K562 (cell line): ENCODE results near the gene ADGRB3. TPM values are rescaled to one million over a fixed set of nuclear protein-coding genes. Genes with fewer than 3 reads are reported as not detected.

Source experiments
- ATAC-seq: fragments of 200-7000 bp; cut with Tn5 transposase; 3 replicates; pipeline ENCODE4 v1.9.1; 2020; ENCODE audit warnings: moderate library complexity
- BruUV-seq: library from RNA; stranded (reverse); fragments of 400-500 nt; replicated peaks from 2 replicates; lab custom pipeline; 2021; lab: Mats Ljungman, UMichigan
- CTCF ChIA-PET: fragments of 300-600 bp; formaldehyde crosslinking; extraction: SDS; loops from one replicate; lab custom pipeline; 2021; ENCODE audit warnings: low intra/inter-chr PET ratio; lab: Yijun Ruan, JAX
- POLR2A ChIA-PET: fragments of 300-600, 350-650 bp; sonication (Branson Sonifier 250); formaldehyde crosslinking; extraction: SDS; loops from one replicate; lab custom pipeline; 2021; ENCODE audit warnings: antibody characterized with exemption, inconsistent platforms; lab: Yijun Ruan, JAX
- DNase-seq, 4 experiments: peaks; one replicate each; pipeline versions ENCODE4 v3.0.0 to v3.0.0-alpha.2; 2011 to 2018; ENCODE audit warnings: low spot score in 3 of 4, mixed read lengths in 3 of 4; ENCODE audit errors: extremely low read depth in 1 of 4
- FAIRE-seq: peaks from 2 replicates; lab custom pipeline; 2011; peaks lifted over from hg19 to GRCh38; lab: Jason Lieb, UNC
- H2AFZ ChIP-seq: 2 replicates; pipeline ENCODE4 v1.6.0; 2011; ENCODE audit warnings: low read depth, low read length, control low read depth, inconsistent platforms
- H3K27ac ChIP-seq: fragments of 200-600 bp; 3 replicates; pipeline ENCODE4 v1.8.0; 2011; ENCODE audit warnings: low read depth, mild to moderate bottlenecking, control low read depth, inconsistent platforms, low read length, moderate library complexity, mixed read lengths; ENCODE audit errors: extremely low read depth
- H3K27me3 ChIP-seq, 2 experiments: fragments of 300-600 bp in 1 of 2; 2 replicates in 1 of 2; 3 replicates in 1 of 2; pipeline versions ENCODE4 v1.6.0 to v1.8.0; 2011; ENCODE audit warnings: inconsistent platforms in 2 of 2, low read length in 2 of 2, mild to moderate bottlenecking in 1 of 2, mixed read lengths in 1 of 2, moderate library complexity in 1 of 2; ENCODE audit not compliant: control insufficient read depth in 2 of 2, insufficient read depth in 2 of 2
- H3K36me3 ChIP-seq: fragments of 300-600 bp; 3 replicates; pipeline ENCODE4 v1.8.0; 2011; ENCODE audit warnings: mild to moderate bottlenecking, low read length, inconsistent platforms; ENCODE audit not compliant: control insufficient read depth, insufficient read depth
- H3K4me1 ChIP-seq, 2 experiments: fragments of 200-600 bp in 1 of 2; replicated peaks in 1 of 2; 2 replicates in 1 of 2; 3 replicates in 1 of 2; pipeline versions ENCODE4 v1.5.1 to v1.8.0; 2011; ENCODE audit warnings: inconsistent platforms in 2 of 2, low read length in 2 of 2, mild to moderate bottlenecking in 1 of 2, mixed read lengths in 1 of 2, moderate library complexity in 1 of 2; ENCODE audit not compliant: control insufficient read depth in 2 of 2, insufficient read depth in 2 of 2
- H3K4me2 ChIP-seq: 2 replicates; pipeline ENCODE4 v1.6.1; 2011; ENCODE audit warnings: low read length, control low read depth, inconsistent platforms, mixed read lengths; ENCODE audit not compliant: insufficient read depth
- H3K4me3 ChIP-seq: fragments of 200-600 bp; sonication (generic), shearing (Covaris generic); 2 replicates; pipeline ENCODE4 v1.5.1; 2016; ENCODE audit warnings: control low read depth, inconsistent platforms
- H3K79me2 ChIP-seq: fragments of 200-600 bp; 3 replicates; pipeline ENCODE4 v1.8.0; 2011; ENCODE audit warnings: low read length, inconsistent platforms; ENCODE audit not compliant: control insufficient read depth, insufficient read depth
- H3K9ac ChIP-seq, 2 experiments: 2 replicates each; pipeline versions ENCODE4 v1.6.0 to v1.6.1; 2011; ENCODE audit warnings: low read depth in 2 of 2, low read length in 2 of 2, control low read depth in 1 of 2, inconsistent platforms in 1 of 2, mild to moderate bottlenecking in 1 of 2, mixed read lengths in 1 of 2; ENCODE audit not compliant: insufficient read depth in 1 of 2
- H3K9me1 ChIP-seq: one replicate; pipeline ENCODE4 v1.6.0; 2011; ENCODE audit warnings: inconsistent platforms, mild to moderate bottlenecking, low read length, moderate library complexity; ENCODE audit not compliant: control insufficient read depth, insufficient read depth
- H3K9me3 ChIP-seq: replicated peaks from 2 replicates; pipeline ENCODE4 v1.5.1; 2011; ENCODE audit warnings: low read depth, low read length, inconsistent platforms; ENCODE audit not compliant: control insufficient read depth, insufficient read depth
- H4K20me1 ChIP-seq: replicated peaks from 2 replicates; pipeline ENCODE4 v1.6.1; 2011; ENCODE audit warnings: low read length, inconsistent platforms, mixed read lengths; ENCODE audit not compliant: control insufficient read depth, insufficient read depth
- CEBPB ChIP-seq: fragments of 450-650 bp; IDR thresholded peaks from 2 replicates; pipeline ENCODE4 v1.6.1; 2016; ENCODE audit warnings: missing genetic modification characterization, missing compliant biosample characterization
- CEBPG ChIP-seq, 3 experiments: fragments of 200-800 bp in 1 of 3; sonication (Bioruptor generic) in 1 of 3; sonication (generic) in 1 of 3; formaldehyde crosslinking in 1 of 3; IDR thresholded peaks in 2 of 3; conservative IDR thresholded peaks in 1 of 3; 2 replicates each; pipeline versions ENCODE4 v1.6.1 to v1.8.0; 2016 to 2022; ENCODE audit warnings: missing compliant biosample characterization in 2 of 3, missing genetic modification characterization in 2 of 3, mild to moderate bottlenecking in 1 of 3, missing genetic modification reagents in 1 of 3
- CREBBP ChIP-seq: IDR thresholded peaks from one replicate; pipeline ENCODE4 v1.6.1; 2012; ENCODE audit warnings: low read depth, mild to moderate bottlenecking, control low read depth, inconsistent platforms, low read length
- NCOA4 ChIP-seq: fragments of 450-650 bp; IDR thresholded peaks from 2 replicates; pipeline ENCODE4 v1.6.1; 2018; ENCODE audit warnings: mild to moderate bottlenecking; ENCODE audit not compliant: partially characterized antibody
- ZFP1 ChIP-seq: fragments of 450-650 bp; formaldehyde crosslinking; IDR thresholded peaks from 2 replicates; pipeline ENCODE4 v1.4.0; 2020; ENCODE audit warnings: mild to moderate bottlenecking, mixed read lengths
- ZNF316 ChIP-seq: fragments of 450-650 bp; IDR thresholded peaks from 2 replicates; pipeline ENCODE4 v1.6.1; 2016
- WGBS: fragments of 100-300 bp; shearing (Covaris generic); methylation state at CpG from one replicate; pipeline ENCODE4 v1.1.6; 2016; ENCODE audit warnings: low coverage, mixed read lengths; ENCODE audit not compliant: insufficient coverage; ENCODE audit errors: missing lambda C conversion rate; 5-methylcytosine and 5-hydroxymethylcytosine counted together
- in situ Hi-C: fragments of 300-500 bp; cut with MboI; formaldehyde crosslinking; loops from 4 replicates; pipeline ENCODE4 v1.15.0; 2018; ENCODE audit warnings: inconsistent platforms, mixed read lengths
- intact Hi-C: fragments of 100-400 bp; cut with micrococcal nuclease; formaldehyde crosslinking; loops from 2 replicates; pipeline ENCODE4 v1.14.2; 2022
- polyA plus RNA-seq, 8 experiments: library from polyadenylated mRNA; depleted of rRNA in 4 of 8; stranded (reverse) in 5 of 8; unstranded in 3 of 8; fragments of >200 nt; fragmentation: Nextera tagmentation in 2 of 8; fragmentation: Illumina TruSeq in 1 of 8; extraction: Ambion mirVana in 2 of 8; extraction: Trizol in 1 of 8; gene quantifications; 2 replicates each; pipeline versions ENCODE4 v1.2.1 to v1.2.3, GENCODE V29; 2011 to 2014; ENCODE audit warnings: inconsistent platforms in 1 of 8, missing spikeins in 1 of 8
- total RNA-seq, 7 experiments: library from RNA; depleted of rRNA in 6 of 7; stranded (reverse); fragments of >200 nt in 6 of 7; fragmentation: Illumina TruSeq in 2 of 7; extraction: Trizol in 2 of 7; gene quantifications; 2 replicates each; pipeline versions ENCODE4 v1.2.1 to v1.2.3, GENCODE V29; 2011 to 2021; ENCODE audit warnings: low replicate concordance in 1 of 7

ADGRB3 gene
- total and polyA plus RNA-seq, 9 of the 15 experiments (the other 6 are each of a cell fraction or from before 2014, with no cell fraction given) = 0.90 to 7.8 (median 2.4) TPM

DNA sequence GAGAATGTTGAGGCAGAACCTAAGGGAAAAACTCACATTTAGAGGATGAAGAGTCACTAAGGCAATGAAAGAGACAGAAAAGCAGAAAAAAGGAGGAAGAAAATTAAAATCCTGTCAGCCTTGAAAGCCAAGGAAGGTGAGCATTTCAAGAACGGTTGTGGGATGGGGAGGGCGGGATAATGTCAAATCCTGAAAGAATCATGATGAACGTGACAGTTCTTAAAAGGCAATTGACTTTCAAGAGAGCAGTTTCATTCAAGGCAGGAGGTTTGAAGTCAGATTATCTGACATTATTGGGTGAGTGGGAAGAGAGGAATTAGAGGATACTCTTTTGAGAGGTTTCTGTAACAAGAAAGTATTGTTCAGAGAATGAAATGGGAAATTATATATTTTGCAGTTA is 284.5 kb downstream of the ADGRB3 start (continued):
- TF ChIP-seq CREBBP = no peak
- TF ChIP-seq, all 486 proteins: peak for 0

DNA sequence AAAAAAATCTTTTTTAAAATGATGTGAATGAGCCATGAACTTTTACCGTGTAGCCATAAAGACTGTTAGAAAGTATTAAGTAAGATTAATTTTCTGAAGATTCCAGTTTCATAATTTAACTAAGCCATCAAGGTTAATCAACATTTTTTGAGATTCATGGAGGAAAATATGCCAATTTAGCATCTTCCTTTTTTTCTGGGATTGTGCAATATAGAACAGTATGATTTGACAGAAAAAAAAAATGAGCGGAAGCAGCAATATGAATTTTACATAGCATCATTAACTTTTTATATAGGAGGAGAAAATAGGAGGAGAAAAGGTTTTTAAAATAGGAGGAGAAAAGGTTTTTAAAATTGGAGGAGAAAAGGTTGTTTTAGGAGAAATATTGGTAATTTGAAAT is 306.3 kb downstream of the ADGRB3 start:
- Histone ChIP-seq H3K9me3 (no peaks in the 10 kb centered on the region), H4K20me1 (no peaks in the 10 kb centered on the region), H3K4me3 (no peak overlapping the region), H3K27me3 (no peaks in the 10 kb centered on the region), H3K9ac (no peak overlapping the region), H3K79me2 (no peaks in the 10 kb centered on the region), H3K36me3 (no peaks in the 10 kb centered on the region), H3K27ac (no peak overlapping the region), H3K9me1 (no peaks in the 10 kb centered on the region), H3K4me2 (no peak overlapping the region), H2AFZ (no peak overlapping the region), H3K4me1 (no peaks in the 10 kb centered on the region)
- BruUV-seq = no TSS peak
- no peak for TF ChIP-seq NCOA4
- TF ChIP-seq ZFP1 = no peak
- peak; percentile 65 for TF ChIP-seq CEBPB (tag)
- no peak for TF ChIP-seq CEBPG (CRISPR knock-in tag; IDR thresholded peaks at IDR 0.05)
- TF ChIP-seq CEBPG (tag; conservative IDR thresholded peaks at IDR 0.05 in 1 of 2, IDR thresholded peaks at IDR 0.05 in 1 of 2) = peak in 1 of 2 experiments; percentile 34; a peak in 1 of 4 replicates
- 0 out of 2 replicates have a peak, but pooled peaks have one; percentile 4 for TF ChIP-seq ZNF316
- intact Hi-C loops = no loop called here
- no peak for ATAC-seq
- ChIA-PET POLR2A (no interaction called here), CTCF (no interaction called here)
- in situ Hi-C loops = no loop called here
- FAIRE-seq = no peak
- no peak for DNase-seq
- WGBS = 53% methylated on average over 2 of the region's 2 CpGs
